Ishikawa (cell line): ENCODE results near the gene DDX39A.
A peak's percentile ranks its signal among the peaks of the same experiment; 100 is the strongest.

Source experiments
- CEBPB ChIP-seq: IDR thresholded peaks from 2 replicates; pipeline ENCODE4 v1.6.1; 2012
- CREB1 ChIP-seq: IDR thresholded peaks from 2 replicates; pipeline ENCODE4 v1.6.1; 2012; ENCODE audit warnings: low read depth
- EGR1 ChIP-seq: IDR thresholded peaks from 2 replicates; pipeline ENCODE4 v1.6.1; 2012
- EP300 ChIP-seq: IDR thresholded peaks from 2 replicates; pipeline ENCODE4 v1.6.1; 2012; ENCODE audit warnings: borderline replicate concordance
- FOXM1 ChIP-seq: IDR thresholded peaks from 2 replicates; pipeline ENCODE4 v1.6.1; 2012; ENCODE audit warnings: low read depth, borderline replicate concordance
- MAX ChIP-seq: IDR thresholded peaks from 2 replicates; pipeline ENCODE4 v1.6.1; 2012
- NFIC ChIP-seq: IDR thresholded peaks from 2 replicates; pipeline ENCODE4 v1.6.1; 2012
- RAD21 ChIP-seq: IDR thresholded peaks from 2 replicates; pipeline ENCODE4 v1.6.1; 2012; ENCODE audit warnings: low read depth
- REST ChIP-seq: IDR thresholded peaks from 2 replicates; pipeline ENCODE4 v1.6.1; 2012; ENCODE audit warnings: low read depth, mild to moderate bottlenecking
- TAF1 ChIP-seq: IDR thresholded peaks from 2 replicates; pipeline ENCODE4 v1.6.1; 2012; ENCODE audit warnings: low read depth, mild to moderate bottlenecking
- TCF12 ChIP-seq: IDR thresholded peaks from 2 replicates; pipeline ENCODE4 v1.6.1; 2012; ENCODE audit warnings: low read depth
- TEAD4 ChIP-seq: IDR thresholded peaks from 2 replicates; pipeline ENCODE4 v1.6.1; 2012
- USF1 ChIP-seq: IDR thresholded peaks from 2 replicates; pipeline ENCODE4 v1.6.1; 2012
- YY1 ChIP-seq: IDR thresholded peaks from 2 replicates; pipeline ENCODE4 v1.6.1; 2012; ENCODE audit warnings: low read depth
- ZBTB7A ChIP-seq: IDR thresholded peaks from 2 replicates; pipeline ENCODE4 v1.6.1; 2012; ENCODE audit warnings: low read depth

The DDX39A gene

GRCh38 chr19:14385492-14385891, 33.6 kb downstream of the DDX39A start:
- no peak for TF ChIP-seq USF1
- no peak for TF ChIP-seq REST
- no peak for TF ChIP-seq EGR1
- no peak for TF ChIP-seq ZBTB7A
- no peak for TF ChIP-seq NFIC
- TF ChIP-seq CEBPB: no peak
- no peak for TF ChIP-seq FOXM1
- no peak for TF ChIP-seq YY1
- TF ChIP-seq RAD21: no peak
- TF ChIP-seq EP300: no peak
- no peak for TF ChIP-seq CREB1
- TF ChIP-seq MAX: no peak

GRCh38 chr19:14383661-14384555, 35.2 kb downstream of the DDX39A start:
- TF ChIP-seq EP300: no peak
- no peak for TF ChIP-seq CEBPB
- TF ChIP-seq ZBTB7A: peak; percentile 49; the same call in 1 of the 2 replicates

GRCh38 chr19:14381689-14382474, 37.3 kb downstream of the DDX39A start:
- TF ChIP-seq CREB1: no peak
- 0 out of 2 replicates have a peak, but pooled peaks have one; percentile 1 for TF ChIP-seq TAF1

- no peak for TF ChIP-seq CEBPB
- TF ChIP-seq ZBTB7A: no peak
- TF ChIP-seq RAD21: no peak
- no peak for TF ChIP-seq USF1
- no peak for TF ChIP-seq FOXM1
- no peak for TF ChIP-seq CREB1
- no peak for TF ChIP-seq TCF12
- no peak for TF ChIP-seq MAX
- no peak for TF ChIP-seq EGR1
- TF ChIP-seq YY1: no peak
- TF ChIP-seq REST: no peak
- TF ChIP-seq EP300: no peak
- TF ChIP-seq NFIC: no peak
Measured at GRCh38 chr19:14379294-14380065, 39.7 kb downstream of the DDX39A start.

GRCh38 chr19:14378890-14379289, 40.3 kb downstream of the DDX39A start:
- no peak for TF ChIP-seq CEBPB

GRCh38 chr19:14377883-14378328, 41.2 kb downstream of the DDX39A start:
- TF ChIP-seq TEAD4: no peak
- TF ChIP-seq REST: no peak
- no peak for TF ChIP-seq EGR1
- no peak for TF ChIP-seq EP300
- no peak for TF ChIP-seq CREB1
- TF ChIP-seq TAF1: no peak
- no peak for TF ChIP-seq YY1
- TF ChIP-seq RAD21: no peak
- no peak for TF ChIP-seq TCF12
- no peak for TF ChIP-seq CEBPB
- TF ChIP-seq MAX: no peak
- no peak for TF ChIP-seq NFIC
